IPS DF 4.7 (cell line): ENCODE measurements around the gene PRSS23.

ENCODE experiments used
- DNase-seq: peaks from one replicate; pipeline ENCODE4 v3.0.0-alpha.2; 2013; ENCODE audit warnings: low spot score; ENCODE audit errors: extremely low read depth

Gene PRSS23

DNA sequence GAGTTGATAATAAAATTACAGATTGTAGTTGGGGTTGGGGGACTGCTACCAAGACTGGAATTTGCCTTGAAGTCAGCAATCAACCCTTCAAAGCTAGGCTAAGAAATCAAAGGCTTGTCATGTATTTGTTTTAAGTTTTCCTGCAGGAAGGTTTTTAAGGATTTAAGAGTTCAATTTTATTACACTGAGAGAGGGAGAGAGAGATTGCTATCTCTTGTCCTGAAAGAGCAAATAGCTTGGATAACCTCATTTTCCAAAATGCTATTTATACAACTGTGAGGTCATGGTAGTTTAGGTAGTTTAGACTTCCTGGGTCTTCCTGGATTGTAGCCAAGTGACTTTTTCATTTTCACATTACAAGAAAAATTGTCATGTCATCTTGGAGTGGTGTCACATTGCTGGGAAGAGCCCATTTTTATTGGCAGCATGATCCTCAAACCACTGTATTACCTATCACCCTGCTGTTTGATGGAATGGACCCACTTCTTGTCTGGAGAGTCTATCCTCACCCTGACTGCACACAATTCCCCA is 10.1 kb upstream of the PRSS23 start:
- no peak for DNase-seq

GRCh38 chr11:86790867-86791849 is 9.2 kb upstream of the PRSS23 start:
- no peak for DNase-seq

- DNase-seq: no peak
These were observed 8.2 kb upstream of the PRSS23 start for GRCh38 chr11:86792150-86792549.

DNA sequence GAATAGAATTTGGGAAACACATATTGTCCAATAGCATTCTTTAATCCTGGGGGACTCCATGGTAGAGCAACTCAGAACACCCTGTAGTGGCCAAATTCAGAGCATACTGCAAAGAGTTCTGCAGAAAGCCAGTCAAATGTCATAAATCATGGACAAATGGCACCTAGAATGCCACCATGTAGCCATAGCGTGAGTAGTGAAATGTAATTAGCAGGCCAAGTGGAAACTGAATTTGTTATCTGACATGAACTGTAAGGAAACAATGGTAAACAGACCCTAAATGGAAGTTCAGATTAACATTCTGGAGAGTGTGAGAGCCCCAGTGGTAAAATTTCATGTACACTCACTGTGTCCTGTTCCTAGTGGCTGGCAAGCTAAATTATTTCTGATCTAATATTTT is 7.0 kb upstream of the PRSS23 start:
- DNase-seq: no peak

DNA sequence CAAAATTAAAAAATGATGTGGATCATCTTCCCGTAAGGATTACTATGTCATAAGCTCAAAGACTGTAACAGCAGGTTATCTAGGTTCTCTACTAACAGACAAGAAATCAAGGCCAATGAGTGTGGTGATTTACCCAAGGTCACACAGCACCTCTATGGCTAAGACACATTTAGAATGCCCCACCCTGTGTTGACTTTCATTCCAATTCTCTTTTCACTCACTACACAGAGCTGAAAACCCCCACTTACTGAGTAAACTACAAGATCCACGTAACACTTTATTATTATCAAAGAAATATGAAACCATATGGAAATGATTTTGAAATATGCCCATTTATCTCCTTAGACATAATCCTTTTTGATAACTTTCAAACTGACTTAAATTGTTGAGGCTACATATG is 4.8 kb upstream of the PRSS23 start:
- no peak for DNase-seq

DNA sequence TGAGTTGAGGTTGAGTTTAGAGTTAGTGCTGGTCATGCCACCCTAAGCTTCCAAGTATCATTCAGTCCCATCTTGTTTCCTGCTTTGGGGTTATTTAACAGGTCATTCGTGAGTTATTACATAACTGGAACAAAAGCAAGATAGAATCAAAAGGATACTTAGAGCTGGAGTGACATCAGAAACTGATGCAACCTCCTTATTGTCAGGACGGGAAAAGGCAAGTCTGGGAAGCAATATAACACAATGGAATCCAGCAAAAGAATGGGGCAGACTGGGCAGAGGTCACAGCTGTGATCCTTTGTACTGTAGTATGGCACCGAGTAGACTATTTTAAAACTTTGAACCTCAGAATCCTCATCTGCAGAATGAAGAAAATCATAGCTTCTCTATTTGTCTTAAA is 4.4 kb upstream of the PRSS23 start:
- DNase-seq: no peak

DNA sequence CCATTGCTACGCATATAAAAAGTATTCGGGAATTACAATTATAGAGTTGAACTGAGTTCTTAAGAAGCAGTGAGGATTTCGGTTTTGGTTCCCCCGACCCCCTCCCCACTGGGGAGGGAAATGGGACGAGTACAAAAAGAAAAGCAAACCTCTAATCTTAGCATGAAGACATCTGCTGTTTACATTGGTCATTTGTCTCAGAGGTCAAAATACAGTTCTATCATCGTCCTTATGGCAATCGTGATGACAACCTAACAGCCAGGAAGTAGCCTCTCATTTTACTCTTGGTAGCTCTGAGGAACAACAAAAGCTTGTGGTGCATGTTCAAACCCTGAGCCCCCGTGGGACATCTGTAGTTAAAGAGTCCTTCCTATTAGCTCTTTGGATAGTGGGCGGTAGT is 3.2 kb upstream of the PRSS23 start:
- DNase-seq: no peak

DNA sequence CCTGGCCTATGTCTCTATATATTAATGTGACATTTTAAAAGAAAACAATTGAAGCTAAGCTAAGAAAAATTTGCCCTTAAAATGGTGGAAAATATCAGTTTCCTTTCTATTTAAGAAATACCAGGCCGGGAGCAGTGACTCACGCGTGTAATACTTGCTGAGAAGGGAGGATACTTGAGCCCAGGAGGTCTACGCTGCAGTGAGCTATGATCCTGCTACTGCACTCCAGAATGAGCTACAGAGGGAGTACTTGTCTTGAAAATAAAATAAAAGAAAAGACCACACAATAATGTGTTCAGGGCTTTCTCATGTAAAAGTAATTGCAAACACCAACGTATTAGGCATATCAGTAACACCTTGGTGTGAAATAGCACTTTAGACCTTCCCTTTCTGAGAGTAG is 1.4 kb upstream of the PRSS23 start:
- no peak for DNase-seq

DNA sequence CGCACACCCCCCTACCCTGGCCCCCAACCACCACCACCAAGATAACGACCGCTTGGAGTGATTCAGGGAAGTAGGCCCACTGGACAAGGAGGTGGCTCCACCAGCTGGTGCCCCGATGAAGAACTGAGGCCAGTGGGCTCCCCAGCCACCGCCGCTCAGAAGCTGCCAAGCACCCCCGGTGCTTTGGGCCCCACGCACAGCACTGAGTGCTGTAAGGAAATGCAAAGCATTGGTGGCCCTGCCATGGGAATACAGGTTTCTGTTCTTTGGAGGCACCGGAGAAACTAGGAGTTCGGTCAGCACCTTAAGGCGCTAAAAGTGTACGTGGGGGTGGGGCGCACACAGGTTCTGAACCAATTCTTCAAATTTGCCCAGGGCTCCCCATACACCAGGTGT is 664 bp upstream of the PRSS23 start:
- no peak for DNase-seq

- DNase-seq: no peak
These were observed 574 bp downstream of the PRSS23 start for GRCh38 chr11:86800960-86801272.

- no peak for DNase-seq
These were observed 1.0 kb downstream of the PRSS23 start for GRCh38 chr11:86801364-86801763.

DNA sequence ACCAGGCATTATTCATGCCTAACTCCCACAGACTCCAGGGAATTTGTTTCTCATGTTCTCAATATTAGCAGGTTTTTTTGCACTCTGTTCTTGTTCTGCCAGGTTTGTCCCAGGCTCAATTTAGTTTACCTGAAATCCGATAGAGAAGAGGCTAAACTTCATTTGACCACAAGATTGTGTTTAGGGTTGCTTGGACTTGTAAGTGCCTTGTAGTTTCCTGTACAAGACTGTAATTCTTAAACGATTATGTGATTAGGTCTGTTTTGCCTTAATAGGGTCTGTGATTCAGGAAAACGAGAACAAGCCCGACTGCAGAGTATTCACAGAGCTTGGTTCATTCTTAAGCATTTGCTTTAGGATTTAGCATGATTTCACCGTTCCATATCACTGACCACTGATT is 1.8 kb downstream of the PRSS23 start:
- no peak for DNase-seq

DNA sequence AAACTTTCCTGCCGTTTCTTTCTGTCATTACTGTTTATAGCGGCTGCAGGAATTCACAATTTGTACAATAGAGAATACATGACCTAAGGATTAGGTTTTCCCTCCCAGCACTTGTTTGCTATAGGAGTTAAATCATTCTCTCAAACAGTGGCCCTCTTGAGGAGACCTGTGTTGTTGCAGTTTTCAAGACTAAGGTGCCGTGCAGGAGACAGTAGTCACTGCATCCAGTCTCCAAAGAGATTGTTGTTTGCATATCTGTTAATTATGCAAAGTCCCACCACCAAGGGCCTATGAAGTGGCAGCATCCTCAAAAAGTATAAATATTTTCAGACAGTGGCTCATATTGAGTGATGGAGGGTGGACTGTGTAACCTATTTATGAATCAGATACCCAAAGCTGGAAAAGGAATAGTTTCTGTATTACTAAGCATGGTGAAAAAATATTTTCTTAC is 2.3 kb downstream of the PRSS23 start:
- no peak for DNase-seq

- no peak for DNase-seq
These were observed 3.0 kb downstream of the PRSS23 start for GRCh38 chr11:86803136-86804045.

DNA sequence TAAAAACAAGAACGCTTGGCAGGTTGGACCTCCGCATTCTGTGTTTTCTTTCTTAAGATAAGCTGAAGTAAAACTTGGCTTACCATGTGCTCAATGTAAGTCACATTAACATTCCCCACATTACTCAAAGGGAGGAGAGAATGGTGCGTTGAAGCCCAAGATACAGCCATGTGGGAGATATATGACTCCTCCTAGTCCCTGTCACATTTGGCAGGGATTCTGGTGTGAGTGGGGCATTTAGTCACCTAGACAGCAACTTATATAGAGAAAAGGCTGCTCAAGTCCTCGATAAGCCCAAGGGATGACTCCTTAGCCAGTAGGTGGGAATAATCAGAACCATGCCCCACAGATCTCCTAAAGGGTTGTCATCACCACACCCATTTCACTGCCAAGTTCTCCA is 4.6 kb downstream of the PRSS23 start:
- DNase-seq: no peak

GRCh38 chr11:86805873-86806310 is 5.5 kb downstream of the PRSS23 start:
- no peak for DNase-seq

DNA sequence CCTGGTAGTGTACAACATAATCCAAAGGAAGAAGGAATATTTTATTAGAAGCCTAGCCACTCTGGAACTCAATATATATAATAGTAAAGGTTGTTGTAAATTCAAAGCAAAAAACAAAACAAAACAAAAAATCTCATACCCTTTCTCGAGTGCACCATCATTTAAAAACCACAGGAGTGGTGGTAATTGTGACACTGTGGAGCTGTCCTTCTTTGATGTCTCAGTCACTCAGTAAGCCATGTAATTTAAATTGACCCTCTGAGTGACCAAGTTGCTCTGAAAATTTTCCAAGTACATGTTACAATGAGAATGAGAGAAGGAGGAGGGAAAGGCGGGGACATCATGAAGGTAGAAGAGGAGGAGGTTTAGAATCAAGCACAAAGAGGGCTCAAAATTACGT is 6.6 kb downstream of the PRSS23 start:
- no peak for DNase-seq

DNA sequence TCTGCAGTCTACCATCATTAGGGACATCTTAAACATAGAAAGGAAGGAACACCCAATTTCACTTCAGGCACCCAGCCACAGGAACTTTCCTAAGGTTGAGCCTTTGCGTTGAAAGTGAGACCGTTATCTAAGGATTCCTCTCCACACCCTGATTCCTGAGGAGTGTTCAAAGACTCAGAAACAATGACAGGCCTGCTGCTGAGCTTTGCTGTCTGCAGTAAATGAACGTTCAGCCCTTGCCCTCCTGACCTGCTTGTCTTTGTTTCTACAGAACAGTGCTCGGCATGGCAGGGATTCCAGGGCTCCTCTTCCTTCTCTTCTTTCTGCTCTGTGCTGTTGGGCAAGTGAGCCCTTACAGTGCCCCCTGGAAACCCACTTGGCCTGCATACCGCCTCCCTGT is 7.0 kb downstream of the PRSS23 start:
- no peak for DNase-seq

- DNase-seq: no peak
These were observed 9.2 kb downstream of the PRSS23 start for GRCh38 chr11:86809561-86809960.

- no peak for DNase-seq
These were observed 9.9 kb downstream of the PRSS23 start for GRCh38 chr11:86810288-86810687.

DNA sequence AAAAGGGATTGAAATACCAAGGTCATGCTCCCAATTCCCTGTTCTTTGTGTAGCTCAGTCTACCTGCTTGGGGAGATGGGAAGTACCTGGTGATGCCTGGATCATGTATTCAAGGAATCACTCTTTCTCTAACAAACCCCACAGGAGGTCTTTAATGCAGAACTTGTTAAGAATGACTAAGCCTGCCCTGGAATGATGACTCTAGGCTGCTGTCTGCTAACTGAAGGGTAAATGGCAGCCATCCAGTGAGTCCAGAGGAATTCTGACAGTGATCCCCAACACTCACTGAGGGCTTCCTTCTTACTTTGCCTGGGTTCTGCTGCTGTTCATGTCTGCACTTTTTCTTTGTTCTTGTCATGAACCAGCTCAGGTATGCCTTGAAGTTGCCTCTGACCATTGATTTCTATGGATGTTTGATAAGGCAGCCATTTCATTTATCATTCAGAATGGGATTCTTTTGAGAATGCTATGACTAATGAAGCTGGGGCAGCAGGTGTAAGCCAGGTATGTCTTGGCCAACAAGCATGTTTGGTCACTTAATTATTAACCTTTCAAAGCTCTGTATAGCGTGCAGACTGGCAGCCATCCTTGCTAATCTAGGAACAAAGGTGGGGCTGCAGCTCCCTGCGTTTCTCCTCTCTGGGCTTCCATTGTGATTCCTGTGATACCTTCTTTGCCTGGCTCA is 11.4 kb downstream of the PRSS23 start:
- DNase-seq: no peak

- no peak for DNase-seq
These were observed 12.0 kb downstream of the PRSS23 start for GRCh38 chr11:86812322-86812670.
